Peyer's patch (tissue), 4 donors: ENCODE data around the gene NKX6-2. TPM values are rescaled to one million over a fixed set of nuclear protein-coding genes. Genes with fewer than 3 reads are reported as not detected.
"Not testable (repeated sequence)": the region's sequence is repeated elsewhere in the genome, so short reads cannot be mapped to it uniquely, and the experiment has no call there.

ENCODE experiments used
- DNase-seq, 3 donors: peaks; one replicate each; pipeline ENCODE4 v3.0.0-alpha.2; 2017 to 2019
- H3K27ac ChIP-seq, 4 donors: fragments of 200-600 bp; sonication (generic); one replicate each; pipeline ENCODE4 v1.5.1; 2016 to 2019
- H3K27me3 ChIP-seq, 2 donors: fragments of 200-600 bp; sonication (generic); one replicate each; pipeline ENCODE4 v1.5.1; 2019
- H3K36me3 ChIP-seq, 3 donors: fragments of 200-600 bp; sonication (generic); one replicate each; pipeline ENCODE4 v1.5.1; 2016 to 2019
- H3K4me1 ChIP-seq, 4 donors: fragments of 200-600 bp; sonication (generic); one replicate each; pipeline ENCODE4 v1.5.1; 2016 to 2019
- H3K4me3 ChIP-seq, 4 donors: fragments of 200-600 bp; sonication (generic); 1 replicate in 3 of 4; 2 replicates in 1 of 4; pipeline ENCODE4 v1.5.1; 2016 to 2019; ENCODE audit warnings: mild to moderate bottlenecking in 1 of 4
- H3K9me3 ChIP-seq, 4 donors: fragments of 200-600 bp; sonication (generic); one replicate each; pipeline ENCODE4 v1.5.1; 2016 to 2019; ENCODE audit warnings: mild to moderate bottlenecking in 1 of 4
- POLR2A ChIP-seq, 2 donors: fragments of 450-650 bp; IDR thresholded peaks; one replicate each; pipeline ENCODE4 v1.5.1; 2017; ENCODE audit warnings: antibody characterized with exemption in 2 of 2, mild to moderate bottlenecking in 2 of 2, moderate library complexity in 2 of 2
- total RNA-seq, 4 donors: library from RNA; depleted of rRNA; stranded (reverse); fragments of >200 nt; gene quantifications; one replicate each; pipeline ENCODE4 v1.1.0, GENCODE V29; 2016
- TF ChIP-seq, protein P1 (sequence below), 6 experiments: fragments of 450-650 bp in 4 of 6; fragments of 200-600 bp in 2 of 6; sonication (generic) in 1 of 6; IDR thresholded peaks; one replicate each; pipeline ENCODE4 v1.5.1; 2017 to 2019; ENCODE audit warnings: antibody characterized with exemption in 6 of 6, mild to moderate bottlenecking in 3 of 6, moderate library complexity in 1 of 6

The NKX6-2 gene
- total RNA-seq, 4 donors from 2014 or later = not detected

GRCh38 chr10:132746386-132746785, 39.6 kb downstream of the NKX6-2 start:
- no peaks in the 10 kb centered on the region for H3K9me3 ChIP-seq
- H3K36me3 ChIP-seq = peaks cover 0 to 22% (median 0%) of the 10 kb centered on the region in 3 donors
- no peak overlapping the region for H3K27ac ChIP-seq
- H3K27me3 ChIP-seq = no peaks in the 10 kb centered on the region
- H3K4me3 ChIP-seq = no peak overlapping the region
- no peak for DNase-seq
- H3K4me1 ChIP-seq = no peaks in the 10 kb centered on the region
- TF ChIP-seq POLR2A (IDR thresholded peaks at IDR 0.05) = no peak
- TF ChIP-seq, protein P1, sequence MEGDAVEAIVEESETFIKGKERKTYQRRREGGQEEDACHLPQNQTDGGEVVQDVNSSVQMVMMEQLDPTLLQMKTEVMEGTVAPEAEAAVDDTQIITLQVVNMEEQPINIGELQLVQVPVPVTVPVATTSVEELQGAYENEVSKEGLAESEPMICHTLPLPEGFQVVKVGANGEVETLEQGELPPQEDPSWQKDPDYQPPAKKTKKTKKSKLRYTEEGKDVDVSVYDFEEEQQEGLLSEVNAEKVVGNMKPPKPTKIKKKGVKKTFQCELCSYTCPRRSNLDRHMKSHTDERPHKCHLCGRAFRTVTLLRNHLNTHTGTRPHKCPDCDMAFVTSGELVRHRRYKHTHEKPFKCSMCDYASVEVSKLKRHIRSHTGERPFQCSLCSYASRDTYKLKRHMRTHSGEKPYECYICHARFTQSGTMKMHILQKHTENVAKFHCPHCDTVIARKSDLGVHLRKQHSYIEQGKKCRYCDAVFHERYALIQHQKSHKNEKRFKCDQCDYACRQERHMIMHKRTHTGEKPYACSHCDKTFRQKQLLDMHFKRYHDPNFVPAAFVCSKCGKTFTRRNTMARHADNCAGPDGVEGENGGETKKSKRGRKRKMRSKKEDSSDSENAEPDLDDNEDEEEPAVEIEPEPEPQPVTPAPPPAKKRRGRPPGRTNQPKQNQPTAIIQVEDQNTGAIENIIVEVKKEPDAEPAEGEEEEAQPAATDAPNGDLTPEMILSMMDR (IDR thresholded peaks at IDR 0.05) = no peak

DNA sequence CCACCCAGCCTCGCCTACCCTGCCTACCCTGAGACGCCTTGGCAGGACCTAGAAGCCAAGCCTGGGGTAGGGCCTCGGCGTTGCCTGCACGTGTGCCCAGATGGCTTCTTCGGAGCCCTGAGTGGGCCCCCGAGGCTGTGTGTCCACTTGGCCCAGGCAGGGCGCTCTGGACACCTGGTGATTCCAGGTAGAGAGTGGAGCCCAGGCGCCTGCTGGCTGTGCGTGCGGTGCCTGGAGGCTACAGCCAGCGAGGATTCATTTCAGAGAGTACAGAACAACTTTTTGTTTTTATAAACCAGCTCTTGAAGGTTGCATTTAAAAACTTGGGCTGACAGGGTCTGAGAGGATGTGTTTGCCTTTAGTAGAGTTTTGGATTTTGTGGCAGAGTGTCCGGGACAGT, 40.0 kb downstream of the NKX6-2 start:
- DNase-seq = no peak
- peaks cover 0 to 18% (median 0%) of the 10 kb centered on the region in 3 donors for H3K36me3 ChIP-seq
- H3K4me3 ChIP-seq = no peak overlapping the region
- H3K27me3 ChIP-seq = no peaks in the 10 kb centered on the region
- TF ChIP-seq, protein P1 (IDR thresholded peaks at IDR 0.05) = no peak
- no peak for TF ChIP-seq POLR2A (IDR thresholded peaks at IDR 0.05)
- H3K27ac ChIP-seq = no peak overlapping the region
- H3K4me1 ChIP-seq = no peaks in the 10 kb centered on the region
- H3K9me3 ChIP-seq = no peaks in the 10 kb centered on the region

- no peaks in the 10 kb centered on the region for H3K27me3 ChIP-seq
- no peak overlapping the region for H3K27ac ChIP-seq
- DNase-seq = no peak
- no peaks in the 10 kb centered on the region for H3K4me1 ChIP-seq
- H3K9me3 ChIP-seq = no peaks in the 10 kb centered on the region
- peaks cover 0 to 13% (median 0%) of the 10 kb centered on the region in 3 donors for H3K36me3 ChIP-seq
- no peak for TF ChIP-seq POLR2A (IDR thresholded peaks at IDR 0.05)
- TF ChIP-seq, protein P1 (IDR thresholded peaks at IDR 0.05) = no peak
- no peak overlapping the region for H3K4me3 ChIP-seq
These were observed 40.4 kb downstream of the NKX6-2 start for GRCh38 chr10:132745511-132745910.

DNA sequence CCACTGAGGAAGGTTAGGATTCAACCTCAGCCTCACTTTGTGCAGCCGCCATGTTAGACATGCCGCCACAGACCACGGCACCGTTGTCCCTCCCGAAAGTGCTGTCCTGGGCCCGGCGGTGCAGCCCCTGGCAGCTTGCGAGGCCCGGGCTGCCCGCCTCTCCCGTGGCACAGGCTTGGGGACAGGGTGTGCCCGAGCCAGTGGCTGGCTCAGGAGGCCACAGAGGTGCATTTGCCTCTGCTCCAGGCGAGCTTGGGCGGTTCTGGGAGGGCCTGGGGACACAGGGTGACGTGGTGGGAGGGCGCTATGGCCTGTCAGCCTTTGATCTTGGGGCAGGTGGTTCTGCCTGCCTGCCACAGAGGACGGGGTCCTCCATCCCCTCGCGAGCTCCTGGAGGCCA, 41.1 kb downstream of the NKX6-2 start:
- H3K36me3 ChIP-seq = peaks cover 0 to 6% (median 0%) of the 10 kb centered on the region in 3 donors
- H3K27ac ChIP-seq = no peak overlapping the region
- TF ChIP-seq POLR2A (IDR thresholded peaks at IDR 0.05) = no peak
- TF ChIP-seq, protein P1 (IDR thresholded peaks at IDR 0.05) = no peak
- H3K4me3 ChIP-seq = no peak overlapping the region
- no peaks in the 10 kb centered on the region for H3K27me3 ChIP-seq
- no peak for DNase-seq
- no peaks in the 10 kb centered on the region for H3K9me3 ChIP-seq
- no peaks in the 10 kb centered on the region for H3K4me1 ChIP-seq

- no peak overlapping the region for H3K4me3 ChIP-seq
- no peaks in the 10 kb centered on the region for H3K36me3 ChIP-seq
- DNase-seq = no peak
- no peaks in the 10 kb centered on the region for H3K9me3 ChIP-seq
- TF ChIP-seq, protein P1 (IDR thresholded peaks at IDR 0.05) = no peak
- TF ChIP-seq POLR2A (IDR thresholded peaks at IDR 0.05) = no peak
- no peak overlapping the region for H3K27ac ChIP-seq
- H3K27me3 ChIP-seq = no peaks in the 10 kb centered on the region
- H3K4me1 ChIP-seq = no peaks in the 10 kb centered on the region
These were observed 41.9 kb downstream of the NKX6-2 start for GRCh38 chr10:132743925-132744490.

GRCh38 chr10:132743196-132743924, 42.6 kb downstream of the NKX6-2 start:
- not testable (repeated sequence) for H3K27me3 ChIP-seq, H3K4me3 ChIP-seq, H3K4me1 ChIP-seq, DNase-seq, H3K9me3 ChIP-seq, H3K27ac ChIP-seq, H3K36me3 ChIP-seq
